ENCODE measurements around the gene P2RX7. TPM values are rescaled to one million over a fixed set of nuclear protein-coding genes. Genes with fewer than 3 reads are reported as not detected.

Gene P2RX7
- total and polyA plus RNA-seq, 9 of the 15 experiments (the other 6 are each of a cell fraction or from before 2014, with no cell fraction given), result 0.04 to 0.65 (median 0.30) TPM

DNA sequence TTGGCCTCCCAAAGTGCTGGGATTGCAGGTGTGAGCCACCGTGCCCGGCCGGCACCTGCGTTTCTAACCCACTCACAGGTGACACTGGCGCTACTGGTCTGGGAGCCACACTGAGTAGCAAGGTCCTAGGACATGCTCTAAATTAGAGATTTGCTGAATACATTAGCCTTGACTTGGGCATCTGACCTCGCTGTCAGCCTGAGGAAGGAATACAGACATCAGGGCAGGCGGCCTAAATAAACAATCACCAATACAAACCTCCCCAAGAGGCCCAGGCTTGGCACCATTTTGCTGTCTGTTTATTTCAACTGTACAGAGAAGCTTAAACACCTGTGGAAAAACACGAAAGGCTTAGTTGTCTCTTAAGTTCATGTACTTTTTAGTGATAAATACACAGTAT lies 104.7 kb downstream of the P2RX7 start:
- ChIA-PET POLR2A (interaction anchor here (0.7 kb wide), 1 partner anchor 421 kb away, joined by 3 read pairs; no protein-coding TSS in a partner anchor), CTCF (ENCODE audit: low intra/inter-chr PET ratio) (no interaction called here)
- Histone ChIP-seq H3K36me3 (ENCODE audit: control insufficient read depth, insufficient read depth, low read length) (peaks cover 29% of the 10 kb centered on the region; the same call in 2 of the 3 replicates), H3K27ac (ENCODE audit: extremely low read depth, low read depth, low read length) (no peak overlapping the region), H2AFZ (ENCODE audit: low read depth, low read length) (no peak overlapping the region), H3K79me2 (ENCODE audit: control insufficient read depth, insufficient read depth, low read length) (no peaks in the 10 kb centered on the region), H3K4me1 (replicated peaks in 1 of 2; ENCODE audit: control insufficient read depth in 2 of 2, insufficient read depth in 2 of 2, low read length in 2 of 2) (peaks cover 0 to 14% of the 10 kb centered on the region in 2 experiments; a peak in 3 of 5 replicates), H3K4me3 (no peak overlapping the region), H3K4me2 (ENCODE audit: insufficient read depth, low read length) (no peak overlapping the region), H3K9ac (ENCODE audit: insufficient read depth in 1 of 2, low read depth in 2 of 2, low read length in 2 of 2) (no peak overlapping the region), H4K20me1 (replicated peaks; ENCODE audit: control insufficient read depth, insufficient read depth, low read length) (no peaks in the 10 kb centered on the region), H3K9me3 (replicated peaks; ENCODE audit: control insufficient read depth, insufficient read depth, low read depth, low read length) (no peaks in the 10 kb centered on the region), H3K9me1 (ENCODE audit: control insufficient read depth, insufficient read depth, low read length) (no peaks in the 10 kb centered on the region), H3K27me3 (ENCODE audit: control insufficient read depth in 2 of 2, insufficient read depth in 2 of 2, low read length in 2 of 2) (no peaks in the 10 kb centered on the region)
- intact Hi-C loops (cut with micrococcal nuclease) (no loop called here), in situ Hi-C loops (cut with MboI) (no loop called here)
- WGBS (ENCODE audit: insufficient coverage, low coverage, missing lambda C conversion rate), result 80% methylated on average over 8 of the region's 8 CpGs
- no peak for DNase-seq (ENCODE audit: extremely low read depth in 1 of 4, low spot score in 3 of 4)
- no peak for FAIRE-seq
- no TSS peak for BruUV-seq (replicated peaks)
- ATAC-seq, result no peak
- TF ChIP-seq NFE2 (IDR thresholded peaks at IDR 0.05; ENCODE audit: low read depth) (no peak), JUNB (CRISPR knock-in tag; conservative IDR thresholded peaks at IDR 0.05) (no peak), WHSC1 (IDR thresholded peaks at IDR 0.05; ENCODE audit: low read length) (no peak), HMGN3 (IDR thresholded peaks at IDR 0.05; ENCODE audit: borderline replicate concordance, extremely low read depth, insufficient read length, low read depth, low read length) (no peak), NR3C1 (CRISPR knock-in tag; IDR thresholded peaks at IDR 0.05) (no peak), ESRRB (CRISPR knock-in tag; IDR thresholded peaks at IDR 0.05; ENCODE audit: borderline replicate concordance) (no peak)
- TF ChIP-seq, protein P1, sequence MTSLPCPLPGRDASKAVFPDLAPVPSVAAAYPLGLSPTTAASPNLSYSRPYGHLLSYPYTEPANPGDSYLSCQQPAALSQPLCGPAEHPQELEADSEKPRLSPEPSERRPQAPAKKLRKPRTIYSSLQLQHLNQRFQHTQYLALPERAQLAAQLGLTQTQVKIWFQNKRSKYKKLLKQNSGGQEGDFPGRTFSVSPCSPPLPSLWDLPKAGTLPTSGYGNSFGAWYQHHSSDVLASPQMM (CRISPR knock-in tag; IDR thresholded peaks at IDR 0.05), result no peak
- TF ChIP-seq, protein P2, sequence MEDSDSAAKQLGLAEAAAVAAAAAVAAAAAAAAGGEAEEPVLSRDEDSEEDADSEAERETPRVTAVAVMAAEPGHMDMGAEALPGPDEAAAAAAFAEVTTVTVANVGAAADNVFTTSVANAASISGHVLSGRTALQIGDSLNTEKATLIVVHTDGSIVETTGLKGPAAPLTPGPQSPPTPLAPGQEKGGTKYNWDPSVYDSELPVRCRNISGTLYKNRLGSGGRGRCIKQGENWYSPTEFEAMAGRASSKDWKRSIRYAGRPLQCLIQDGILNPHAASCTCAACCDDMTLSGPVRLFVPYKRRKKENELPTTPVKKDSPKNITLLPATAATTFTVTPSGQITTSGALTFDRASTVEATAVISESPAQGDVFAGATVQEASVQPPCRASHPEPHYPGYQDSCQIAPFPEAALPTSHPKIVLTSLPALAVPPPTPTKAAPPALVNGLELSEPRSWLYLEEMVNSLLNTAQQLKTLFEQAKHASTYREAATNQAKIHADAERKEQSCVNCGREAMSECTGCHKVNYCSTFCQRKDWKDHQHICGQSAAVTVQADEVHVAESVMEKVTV (CRISPR knock-in tag; IDR thresholded peaks at IDR 0.05), result no peak
- TF ChIP-seq, protein P3, sequence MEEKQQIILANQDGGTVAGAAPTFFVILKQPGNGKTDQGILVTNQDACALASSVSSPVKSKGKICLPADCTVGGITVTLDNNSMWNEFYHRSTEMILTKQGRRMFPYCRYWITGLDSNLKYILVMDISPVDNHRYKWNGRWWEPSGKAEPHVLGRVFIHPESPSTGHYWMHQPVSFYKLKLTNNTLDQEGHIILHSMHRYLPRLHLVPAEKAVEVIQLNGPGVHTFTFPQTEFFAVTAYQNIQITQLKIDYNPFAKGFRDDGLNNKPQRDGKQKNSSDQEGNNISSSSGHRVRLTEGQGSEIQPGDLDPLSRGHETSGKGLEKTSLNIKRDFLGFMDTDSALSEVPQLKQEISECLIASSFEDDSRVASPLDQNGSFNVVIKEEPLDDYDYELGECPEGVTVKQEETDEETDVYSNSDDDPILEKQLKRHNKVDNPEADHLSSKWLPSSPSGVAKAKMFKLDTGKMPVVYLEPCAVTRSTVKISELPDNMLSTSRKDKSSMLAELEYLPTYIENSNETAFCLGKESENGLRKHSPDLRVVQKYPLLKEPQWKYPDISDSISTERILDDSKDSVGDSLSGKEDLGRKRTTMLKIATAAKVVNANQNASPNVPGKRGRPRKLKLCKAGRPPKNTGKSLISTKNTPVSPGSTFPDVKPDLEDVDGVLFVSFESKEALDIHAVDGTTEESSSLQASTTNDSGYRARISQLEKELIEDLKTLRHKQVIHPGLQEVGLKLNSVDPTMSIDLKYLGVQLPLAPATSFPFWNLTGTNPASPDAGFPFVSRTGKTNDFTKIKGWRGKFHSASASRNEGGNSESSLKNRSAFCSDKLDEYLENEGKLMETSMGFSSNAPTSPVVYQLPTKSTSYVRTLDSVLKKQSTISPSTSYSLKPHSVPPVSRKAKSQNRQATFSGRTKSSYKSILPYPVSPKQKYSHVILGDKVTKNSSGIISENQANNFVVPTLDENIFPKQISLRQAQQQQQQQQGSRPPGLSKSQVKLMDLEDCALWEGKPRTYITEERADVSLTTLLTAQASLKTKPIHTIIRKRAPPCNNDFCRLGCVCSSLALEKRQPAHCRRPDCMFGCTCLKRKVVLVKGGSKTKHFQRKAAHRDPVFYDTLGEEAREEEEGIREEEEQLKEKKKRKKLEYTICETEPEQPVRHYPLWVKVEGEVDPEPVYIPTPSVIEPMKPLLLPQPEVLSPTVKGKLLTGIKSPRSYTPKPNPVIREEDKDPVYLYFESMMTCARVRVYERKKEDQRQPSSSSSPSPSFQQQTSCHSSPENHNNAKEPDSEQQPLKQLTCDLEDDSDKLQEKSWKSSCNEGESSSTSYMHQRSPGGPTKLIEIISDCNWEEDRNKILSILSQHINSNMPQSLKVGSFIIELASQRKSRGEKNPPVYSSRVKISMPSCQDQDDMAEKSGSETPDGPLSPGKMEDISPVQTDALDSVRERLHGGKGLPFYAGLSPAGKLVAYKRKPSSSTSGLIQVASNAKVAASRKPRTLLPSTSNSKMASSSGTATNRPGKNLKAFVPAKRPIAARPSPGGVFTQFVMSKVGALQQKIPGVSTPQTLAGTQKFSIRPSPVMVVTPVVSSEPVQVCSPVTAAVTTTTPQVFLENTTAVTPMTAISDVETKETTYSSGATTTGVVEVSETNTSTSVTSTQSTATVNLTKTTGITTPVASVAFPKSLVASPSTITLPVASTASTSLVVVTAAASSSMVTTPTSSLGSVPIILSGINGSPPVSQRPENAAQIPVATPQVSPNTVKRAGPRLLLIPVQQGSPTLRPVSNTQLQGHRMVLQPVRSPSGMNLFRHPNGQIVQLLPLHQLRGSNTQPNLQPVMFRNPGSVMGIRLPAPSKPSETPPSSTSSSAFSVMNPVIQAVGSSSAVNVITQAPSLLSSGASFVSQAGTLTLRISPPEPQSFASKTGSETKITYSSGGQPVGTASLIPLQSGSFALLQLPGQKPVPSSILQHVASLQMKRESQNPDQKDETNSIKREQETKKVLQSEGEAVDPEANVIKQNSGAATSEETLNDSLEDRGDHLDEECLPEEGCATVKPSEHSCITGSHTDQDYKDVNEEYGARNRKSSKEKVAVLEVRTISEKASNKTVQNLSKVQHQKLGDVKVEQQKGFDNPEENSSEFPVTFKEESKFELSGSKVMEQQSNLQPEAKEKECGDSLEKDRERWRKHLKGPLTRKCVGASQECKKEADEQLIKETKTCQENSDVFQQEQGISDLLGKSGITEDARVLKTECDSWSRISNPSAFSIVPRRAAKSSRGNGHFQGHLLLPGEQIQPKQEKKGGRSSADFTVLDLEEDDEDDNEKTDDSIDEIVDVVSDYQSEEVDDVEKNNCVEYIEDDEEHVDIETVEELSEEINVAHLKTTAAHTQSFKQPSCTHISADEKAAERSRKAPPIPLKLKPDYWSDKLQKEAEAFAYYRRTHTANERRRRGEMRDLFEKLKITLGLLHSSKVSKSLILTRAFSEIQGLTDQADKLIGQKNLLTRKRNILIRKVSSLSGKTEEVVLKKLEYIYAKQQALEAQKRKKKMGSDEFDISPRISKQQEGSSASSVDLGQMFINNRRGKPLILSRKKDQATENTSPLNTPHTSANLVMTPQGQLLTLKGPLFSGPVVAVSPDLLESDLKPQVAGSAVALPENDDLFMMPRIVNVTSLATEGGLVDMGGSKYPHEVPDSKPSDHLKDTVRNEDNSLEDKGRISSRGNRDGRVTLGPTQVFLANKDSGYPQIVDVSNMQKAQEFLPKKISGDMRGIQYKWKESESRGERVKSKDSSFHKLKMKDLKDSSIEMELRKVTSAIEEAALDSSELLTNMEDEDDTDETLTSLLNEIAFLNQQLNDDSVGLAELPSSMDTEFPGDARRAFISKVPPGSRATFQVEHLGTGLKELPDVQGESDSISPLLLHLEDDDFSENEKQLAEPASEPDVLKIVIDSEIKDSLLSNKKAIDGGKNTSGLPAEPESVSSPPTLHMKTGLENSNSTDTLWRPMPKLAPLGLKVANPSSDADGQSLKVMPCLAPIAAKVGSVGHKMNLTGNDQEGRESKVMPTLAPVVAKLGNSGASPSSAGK (IDR thresholded peaks at IDR 0.05), result no peak
